ENCODE measurements around the gene KCNT1.

KCNT1 gene

DNA sequence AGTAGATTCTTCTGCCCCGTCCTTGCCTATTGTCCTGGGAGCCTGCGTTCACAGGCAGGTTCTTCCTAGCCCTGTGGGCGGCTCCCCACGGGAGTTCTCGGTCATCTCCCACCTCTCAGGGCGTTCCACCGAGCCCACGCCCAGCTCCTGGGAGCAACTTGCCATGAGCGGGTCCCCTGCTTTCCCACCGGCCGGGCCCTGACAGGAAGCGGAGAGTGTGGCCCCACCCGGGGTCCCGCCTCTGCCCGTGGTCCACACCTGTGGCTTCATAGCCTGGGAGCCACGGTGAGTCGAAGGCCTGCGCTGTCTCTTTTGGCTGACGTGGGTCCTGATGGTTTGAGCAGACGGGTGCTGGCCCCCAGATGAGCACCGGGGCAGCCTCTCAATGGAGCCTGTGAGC is 43.2 kb downstream of the KCNT1 start:
- DNase-seq (ENCODE audit: low spot score) (no peak), ATAC-seq (ENCODE audit: low read depth) (no peak)
- Histone ChIP-seq H3K9me3 (ENCODE audit: severe bottlenecking) (no peaks in the 10 kb centered on the region), H3K4me1 (ENCODE audit: insufficient read depth, poor library complexity, severe bottlenecking) (no peaks in the 10 kb centered on the region), H3K36me3 (ENCODE audit: low read depth) (no peaks in the 10 kb centered on the region), H3K27ac (ENCODE audit: poor library complexity, severe bottlenecking) (no peak overlapping the region), H3K27me3 (ENCODE audit: insufficient read depth, poor library complexity, severe bottlenecking) (peaks cover 10% of the 10 kb centered on the region), H3K4me3 (ENCODE audit: severe bottlenecking) (no peak overlapping the region)
- TF ChIP-seq, protein P1, sequence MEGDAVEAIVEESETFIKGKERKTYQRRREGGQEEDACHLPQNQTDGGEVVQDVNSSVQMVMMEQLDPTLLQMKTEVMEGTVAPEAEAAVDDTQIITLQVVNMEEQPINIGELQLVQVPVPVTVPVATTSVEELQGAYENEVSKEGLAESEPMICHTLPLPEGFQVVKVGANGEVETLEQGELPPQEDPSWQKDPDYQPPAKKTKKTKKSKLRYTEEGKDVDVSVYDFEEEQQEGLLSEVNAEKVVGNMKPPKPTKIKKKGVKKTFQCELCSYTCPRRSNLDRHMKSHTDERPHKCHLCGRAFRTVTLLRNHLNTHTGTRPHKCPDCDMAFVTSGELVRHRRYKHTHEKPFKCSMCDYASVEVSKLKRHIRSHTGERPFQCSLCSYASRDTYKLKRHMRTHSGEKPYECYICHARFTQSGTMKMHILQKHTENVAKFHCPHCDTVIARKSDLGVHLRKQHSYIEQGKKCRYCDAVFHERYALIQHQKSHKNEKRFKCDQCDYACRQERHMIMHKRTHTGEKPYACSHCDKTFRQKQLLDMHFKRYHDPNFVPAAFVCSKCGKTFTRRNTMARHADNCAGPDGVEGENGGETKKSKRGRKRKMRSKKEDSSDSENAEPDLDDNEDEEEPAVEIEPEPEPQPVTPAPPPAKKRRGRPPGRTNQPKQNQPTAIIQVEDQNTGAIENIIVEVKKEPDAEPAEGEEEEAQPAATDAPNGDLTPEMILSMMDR (IDR thresholded peaks at IDR 0.05; ENCODE audit: poor library complexity, severe bottlenecking), result no peak

DNA sequence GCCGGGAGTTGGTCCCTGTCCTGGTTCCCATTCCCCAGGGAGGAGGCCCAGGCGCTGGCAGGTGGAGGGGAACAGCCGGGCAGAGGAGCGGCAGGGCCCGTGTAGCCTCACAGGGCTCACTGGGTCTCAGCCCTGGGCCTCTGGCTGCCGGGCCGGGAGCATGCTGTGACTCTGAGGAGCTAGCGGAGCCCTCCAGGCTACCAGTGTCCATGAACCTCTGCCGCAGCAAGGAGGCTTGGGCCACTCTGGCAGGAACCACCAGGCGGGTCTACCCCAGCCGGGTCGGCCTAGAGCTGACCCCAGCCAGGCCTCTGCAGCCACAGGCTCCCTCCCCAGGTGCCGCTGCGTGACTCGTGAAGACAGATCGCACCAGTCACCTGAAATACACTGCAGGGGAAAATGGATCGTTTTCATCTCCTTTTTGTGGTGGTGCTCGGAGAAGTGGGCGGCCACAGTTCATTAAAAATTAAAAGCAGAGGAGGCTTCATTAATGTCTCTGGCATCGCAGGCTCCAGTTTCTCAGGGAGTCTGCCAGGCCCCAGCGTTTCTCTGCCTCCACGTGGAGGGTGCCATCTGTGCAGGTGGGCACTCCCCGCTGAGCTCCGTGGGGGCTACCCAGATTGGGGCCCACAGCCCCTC is 43.8 kb downstream of the KCNT1 start:
- no peak for ATAC-seq (ENCODE audit: low read depth)
- H3K27me3 ChIP-seq (ENCODE audit: insufficient read depth, poor library complexity, severe bottlenecking), result peaks cover 6% of the 10 kb centered on the region
- DNase-seq (ENCODE audit: low spot score), result no peak
- no peak overlapping the region for H3K4me3 ChIP-seq (ENCODE audit: severe bottlenecking)
- no peaks in the 10 kb centered on the region for H3K9me3 ChIP-seq (ENCODE audit: severe bottlenecking)
- no peaks in the 10 kb centered on the region for H3K4me1 ChIP-seq (ENCODE audit: insufficient read depth, poor library complexity, severe bottlenecking)
- H3K36me3 ChIP-seq (ENCODE audit: low read depth), result no peaks in the 10 kb centered on the region
- no peak overlapping the region for H3K27ac ChIP-seq (ENCODE audit: poor library complexity, severe bottlenecking)
- TF ChIP-seq, protein P1 (IDR thresholded peaks at IDR 0.05; ENCODE audit: poor library complexity, severe bottlenecking), result no peak

DNA sequence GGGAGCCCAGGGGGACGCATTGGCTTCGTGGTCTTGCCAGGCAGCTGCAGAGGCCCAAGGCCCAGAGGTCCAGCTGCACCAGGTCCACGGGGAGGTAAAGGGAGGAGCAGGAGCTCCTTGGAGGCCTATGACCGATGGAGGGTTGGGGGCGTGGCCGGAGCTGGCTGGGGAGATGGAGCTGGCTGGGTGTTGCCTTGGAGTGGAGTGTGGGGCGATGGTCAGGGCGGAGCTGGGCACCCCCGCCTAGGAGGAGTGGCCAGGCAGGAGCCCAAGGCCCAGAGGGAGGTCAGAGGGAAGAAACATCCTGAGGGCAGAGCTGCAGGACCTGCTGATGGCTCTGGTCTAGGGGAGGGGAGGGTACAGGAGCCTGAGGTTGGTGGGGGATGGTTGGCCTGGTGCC is 44.6 kb downstream of the KCNT1 start:
- ATAC-seq (ENCODE audit: low read depth) (no peak), DNase-seq (ENCODE audit: low spot score) (no peak)
- Histone ChIP-seq H3K36me3 (ENCODE audit: low read depth) (no peaks in the 10 kb centered on the region), H3K4me1 (ENCODE audit: insufficient read depth, poor library complexity, severe bottlenecking) (no peaks in the 10 kb centered on the region), H3K4me3 (ENCODE audit: severe bottlenecking) (no peak overlapping the region), H3K27me3 (ENCODE audit: insufficient read depth, poor library complexity, severe bottlenecking) (peaks cover under 1% of the 10 kb centered on the region), H3K27ac (ENCODE audit: poor library complexity, severe bottlenecking) (no peak overlapping the region), H3K9me3 (ENCODE audit: severe bottlenecking) (no peaks in the 10 kb centered on the region)
- TF ChIP-seq, protein P1 (IDR thresholded peaks at IDR 0.05; ENCODE audit: poor library complexity, severe bottlenecking), result no peak

DNA sequence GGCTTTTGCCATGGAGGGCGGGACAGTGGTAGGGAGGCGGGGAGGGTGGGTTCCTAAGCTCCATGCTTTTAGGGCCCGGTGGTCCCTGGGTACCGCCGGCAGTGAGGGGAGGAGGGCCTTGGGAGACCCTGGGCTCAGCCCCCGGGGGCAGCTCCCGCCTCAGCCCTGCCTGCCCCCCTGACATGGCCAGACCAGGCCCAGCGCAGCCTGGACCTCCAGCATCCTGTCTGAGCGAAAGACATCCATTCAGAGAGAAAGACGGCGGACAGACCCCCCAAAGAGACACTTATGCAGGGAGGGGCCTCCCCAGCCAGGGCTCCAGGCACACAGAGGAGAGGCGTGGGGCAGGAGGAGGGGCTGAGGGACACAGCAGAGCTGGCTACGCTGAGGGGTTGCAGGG is 45.3 kb downstream of the KCNT1 start:
- Histone ChIP-seq H3K4me3 (ENCODE audit: severe bottlenecking) (no peak overlapping the region), H3K27me3 (ENCODE audit: insufficient read depth, poor library complexity, severe bottlenecking) (no peaks in the 10 kb centered on the region), H3K27ac (ENCODE audit: poor library complexity, severe bottlenecking) (no peak overlapping the region), H3K4me1 (ENCODE audit: insufficient read depth, poor library complexity, severe bottlenecking) (no peaks in the 10 kb centered on the region), H3K9me3 (ENCODE audit: severe bottlenecking) (no peaks in the 10 kb centered on the region), H3K36me3 (ENCODE audit: low read depth) (no peaks in the 10 kb centered on the region)
- no peak for DNase-seq (ENCODE audit: low spot score)
- TF ChIP-seq, protein P1 (IDR thresholded peaks at IDR 0.05; ENCODE audit: poor library complexity, severe bottlenecking), result no peak
- no peak for ATAC-seq (ENCODE audit: low read depth)

DNA sequence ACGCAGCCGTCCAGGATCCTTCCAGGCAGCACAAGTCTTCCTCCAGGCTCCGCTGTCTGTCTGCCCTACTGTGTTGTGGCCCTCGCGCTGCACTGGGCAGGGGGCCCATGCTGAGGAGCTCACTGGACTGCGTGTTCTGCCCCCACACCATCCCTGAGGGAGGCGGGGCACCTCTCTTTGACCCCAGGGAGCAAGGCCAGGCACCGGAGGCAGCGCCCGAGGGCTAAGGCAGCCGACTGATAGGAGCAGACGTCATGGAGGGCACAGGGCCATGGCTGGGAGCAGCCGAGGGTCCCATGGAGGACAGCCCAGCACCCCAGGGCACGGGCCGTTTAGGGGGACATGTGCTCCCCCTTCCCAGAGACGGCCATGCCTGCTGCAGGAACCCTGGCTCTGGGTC is 46.7 kb downstream of the KCNT1 start:
- H3K27me3 ChIP-seq (ENCODE audit: insufficient read depth, poor library complexity, severe bottlenecking), result no peaks in the 10 kb centered on the region
- no peak for ATAC-seq (ENCODE audit: low read depth)

More for the DNA sequence above, 46.7 kb downstream of the KCNT1 start:
- Histone ChIP-seq H3K4me3 (ENCODE audit: severe bottlenecking) (no peak overlapping the region), H3K4me1 (ENCODE audit: insufficient read depth, poor library complexity, severe bottlenecking) (no peaks in the 10 kb centered on the region), H3K9me3 (ENCODE audit: severe bottlenecking) (no peaks in the 10 kb centered on the region), H3K36me3 (ENCODE audit: low read depth) (no peaks in the 10 kb centered on the region), H3K27ac (ENCODE audit: poor library complexity, severe bottlenecking) (no peak overlapping the region)
- DNase-seq (ENCODE audit: low spot score), result no peak
- TF ChIP-seq, protein P1 (IDR thresholded peaks at IDR 0.05; ENCODE audit: poor library complexity, severe bottlenecking), result no peak
